IMR-90 (cell line): ENCODE data around the gene AIF1. TPM values are rescaled to one million over a fixed set of nuclear protein-coding genes. Genes with fewer than 3 reads are reported as not detected.
A peak's percentile ranks its signal among the peaks of the same experiment; 100 is the strongest.

Experiments used
- ATAC-seq: fragments of 200-7000 bp; cut with Tn5 transposase; 2 replicates; pipeline ENCODE4 v1.9.1; 2020; ENCODE audit warnings: low read depth, mild to moderate bottlenecking, moderate library complexity
- BruUV-seq: library from RNA; stranded (reverse); fragments of 400-500 nt; replicated peaks from 2 replicates; lab custom pipeline; 2021; lab: Mats Ljungman, UMichigan
- CTCF ChIA-PET: fragments of 300-600 bp; formaldehyde crosslinking; extraction: SDS; loops from one replicate; lab custom pipeline; 2021; ENCODE audit warnings: antibody characterized with exemption; lab: Yijun Ruan, JAX
- POLR2A ChIA-PET: fragments of 300-600 bp; sonication (Branson Sonifier 250); formaldehyde crosslinking; loops from one replicate; lab custom pipeline; 2022; ENCODE audit warnings: antibody characterized with exemption; ENCODE audit not compliant: unreplicated experiment; lab: Charles Lee
- DNase-seq: peaks from one replicate; pipeline ENCODE4 v3.0.0; 2013
- H2AFZ ChIP-seq: replicated peaks from 2 replicates; pipeline ENCODE3; 2013; ENCODE audit warnings: low read length, mild to moderate bottlenecking; ENCODE audit not compliant: poor library complexity
- H2AK5ac ChIP-seq: 2 replicates; pipeline ENCODE4 v1.6.1; 2013; ENCODE audit warnings: low read depth, low read length, inconsistent platforms
- H2AK9ac ChIP-seq: replicated peaks from 2 replicates; pipeline ENCODE3; 2013; ENCODE audit warnings: mild to moderate bottlenecking, low read depth, low read length, moderate library complexity; ENCODE audit not compliant: poor library complexity
- H2BK120ac ChIP-seq: 2 replicates; pipeline ENCODE4 v1.6.1; 2013; ENCODE audit warnings: low read depth, low read length, inconsistent platforms
- H2BK15ac ChIP-seq: 3 replicates; pipeline ENCODE4 v1.6.1; 2013; ENCODE audit warnings: low read depth, low read length, inconsistent platforms
- H2BK20ac ChIP-seq: 2 replicates; pipeline ENCODE4 v1.6.1; 2013; ENCODE audit warnings: low read depth, mild to moderate bottlenecking, inconsistent platforms, low read length, moderate library complexity
- H2BK5ac ChIP-seq: 2 replicates; pipeline ENCODE4 v1.6.1; 2013; ENCODE audit warnings: mild to moderate bottlenecking, low read depth, low read length, inconsistent platforms; ENCODE audit not compliant: poor library complexity, severe bottlenecking
- H3K14ac ChIP-seq: replicated peaks from 2 replicates; pipeline ENCODE4 v1.6.1; 2013; ENCODE audit warnings: low read depth, low read length, inconsistent platforms
- H3K18ac ChIP-seq: 2 replicates; pipeline ENCODE4 v1.6.1; 2013; ENCODE audit warnings: low read depth, low read length, control low read depth
- H3K23ac ChIP-seq: 2 replicates; pipeline ENCODE4 v1.6.1; 2013; ENCODE audit warnings: low read depth, low read length, inconsistent platforms
- H3K27ac ChIP-seq: 2 replicates; pipeline ENCODE4 v1.5.1; 2013; ENCODE audit warnings: mild to moderate bottlenecking, control low read depth, low read length; ENCODE audit not compliant: insufficient read depth
- H3K27me3 ChIP-seq: 2 replicates; pipeline ENCODE4 v1.6.1; 2013; ENCODE audit warnings: low read length; ENCODE audit not compliant: control insufficient read depth, insufficient read depth
- H3K36me3 ChIP-seq: 2 replicates; pipeline ENCODE4 v1.6.1; 2013; ENCODE audit warnings: low read length, mixed read lengths; ENCODE audit not compliant: control insufficient read depth, insufficient read depth
- H3K4ac ChIP-seq: 2 replicates; pipeline ENCODE4 v1.6.1; 2013; ENCODE audit warnings: low read depth, low read length, inconsistent platforms
- H3K4me1 ChIP-seq: 2 replicates; pipeline ENCODE4 v1.6.1; 2013; ENCODE audit warnings: low read length, mixed read lengths; ENCODE audit not compliant: control insufficient read depth, insufficient read depth
- H3K4me2 ChIP-seq: 2 replicates; pipeline ENCODE4 v1.6.1; 2013; ENCODE audit warnings: low read depth, mild to moderate bottlenecking, control low read depth, low read length, moderate library complexity
- H3K4me3 ChIP-seq: 2 replicates; pipeline ENCODE4 v1.5.1; 2013; ENCODE audit warnings: low read depth, mild to moderate bottlenecking, control low read depth, low read length, moderate library complexity; ENCODE audit not compliant: insufficient read depth
- H3K56ac ChIP-seq: 2 replicates; pipeline ENCODE4 v1.6.1; 2013; ENCODE audit warnings: low read length, inconsistent platforms; ENCODE audit not compliant: insufficient read depth; ENCODE audit errors: extremely low read depth
- H3K79me1 ChIP-seq, 2 experiments: 2 replicates each; pipeline ENCODE4 v1.6.1; 2013; ENCODE audit warnings: low read length in 2 of 2, inconsistent platforms in 1 of 2, low read depth in 1 of 2
- H3K9ac ChIP-seq: 2 replicates; pipeline ENCODE4 v1.6.1; 2013; ENCODE audit warnings: low read depth, low read length, control low read depth
- H3K9me1 ChIP-seq: 2 replicates; pipeline ENCODE4 v1.6.1; 2013; ENCODE audit warnings: low read length, inconsistent platforms; ENCODE audit not compliant: insufficient read depth
- H3K9me3 ChIP-seq: 2 replicates; pipeline ENCODE4 v1.6.1; 2013; ENCODE audit warnings: low read length; ENCODE audit not compliant: control insufficient read depth, insufficient read depth
- H4K20me1 ChIP-seq: 2 replicates; pipeline ENCODE4 v1.6.1; 2013; ENCODE audit warnings: low read length, inconsistent platforms; ENCODE audit not compliant: insufficient read depth
- H4K5ac ChIP-seq: 2 replicates; pipeline ENCODE4 v1.6.1; 2013; ENCODE audit warnings: mild to moderate bottlenecking, low read depth, low read length, control low read depth
- H4K8ac ChIP-seq, 2 experiments: 2 replicates each; pipeline ENCODE4 v1.6.1; 2013; ENCODE audit warnings: low read depth in 2 of 2, low read length in 2 of 2, control low read depth in 1 of 2, inconsistent platforms in 1 of 2
- H4K91ac ChIP-seq: 2 replicates; pipeline ENCODE4 v1.6.1; 2013; ENCODE audit warnings: low read depth, low read length, inconsistent platforms; ENCODE audit not compliant: insufficient read depth
- BHLHE40 ChIP-seq: fragments of 150-350 bp; IDR thresholded peaks from 2 replicates; pipeline ENCODE4 v1.6.1; 2016; ENCODE audit warnings: mild to moderate bottlenecking, low read depth, low read length
- CEBPB ChIP-seq: IDR thresholded peaks from 2 replicates; pipeline ENCODE4 v1.6.1; 2012; ENCODE audit warnings: low read depth, low read length, improper control_type of control experiment
- CTCF ChIP-seq: conservative IDR thresholded peaks from 2 replicates; pipeline ENCODE4 v1.5.1; 2012; ENCODE audit warnings: mild to moderate bottlenecking, low read depth, low read length, improper control_type of control experiment
- ELK1 ChIP-seq: fragments of 150-350 bp; IDR thresholded peaks from 2 replicates; pipeline ENCODE4 v1.6.1; 2016; ENCODE audit warnings: low read depth, mild to moderate bottlenecking, low read length, moderate library complexity, borderline replicate concordance
- FOS ChIP-seq: fragments of 150-350 bp; IDR thresholded peaks from 2 replicates; pipeline ENCODE4 v1.6.1; 2016; ENCODE audit warnings: low read depth, low read length
- MAFK ChIP-seq: IDR thresholded peaks from 2 replicates; pipeline ENCODE4 v1.6.1; 2012; ENCODE audit warnings: low read depth, low read length, improper control_type of control experiment
- MAZ ChIP-seq: IDR thresholded peaks from 2 replicates; pipeline ENCODE4 v1.6.1; 2012; ENCODE audit warnings: low read depth, mild to moderate bottlenecking, low read length, improper control_type of control experiment, moderate library complexity, borderline replicate concordance
- MXI1 ChIP-seq: IDR thresholded peaks from 2 replicates; pipeline ENCODE4 v1.6.1; 2012; ENCODE audit warnings: low read depth, mild to moderate bottlenecking, low read length, moderate library complexity, borderline replicate concordance
- NFE2L2 ChIP-seq: fragments of 150-350 bp; IDR thresholded peaks from 2 replicates; pipeline ENCODE4 v1.6.1; 2016; ENCODE audit warnings: low read depth, mild to moderate bottlenecking, low read length
- POLR2A ChIP-seq: IDR thresholded peaks from 2 replicates; pipeline ENCODE4 v1.6.1; 2012; ENCODE audit warnings: mild to moderate bottlenecking, low read depth, low read length
- RAD21 ChIP-seq: IDR thresholded peaks from 2 replicates; pipeline ENCODE4 v1.6.1; 2012; ENCODE audit warnings: low read length, improper control_type of control experiment
- RFX5 ChIP-seq: IDR thresholded peaks from 2 replicates; pipeline ENCODE4 v1.8.0; 2012; ENCODE audit warnings: low read depth, mild to moderate bottlenecking, low read length, moderate library complexity
- SMC3 ChIP-seq: fragments of 150-350 bp; IDR thresholded peaks from 2 replicates; pipeline ENCODE4 v1.6.1; 2016; ENCODE audit warnings: low read depth, mild to moderate bottlenecking, antibody characterized with exemption, low read length, moderate library complexity
- USF2 ChIP-seq: fragments of 150-350 bp; IDR thresholded peaks from 2 replicates; pipeline ENCODE4 v1.6.1; 2017; ENCODE audit warnings: mild to moderate bottlenecking, antibody characterized with exemption, low read length, low read depth
- WGBS, 2 experiments: methylation state at CpG; one replicate each; pipeline versions ENCODE4 v1.1.5 to v1.1.7; 2013; ENCODE audit warnings: missing lambda C conversion rate in 2 of 2; ENCODE audit not compliant: insufficient read length in 1 of 2; ENCODE audit errors: extremely low coverage in 2 of 2; 5-methylcytosine and 5-hydroxymethylcytosine counted together
- dilution Hi-C: fragments of 300-500 bp; cut with HindIII; formaldehyde crosslinking; loops from one replicate; pipeline ENCODE4 v1.14.3; 2018; ENCODE audit warnings: low sequenced_read_pairs; ENCODE audit not compliant: unreplicated experiment
- in situ Hi-C: fragments of 300-500 bp; cut with MboI; formaldehyde crosslinking; loops from 3 replicates; pipeline ENCODE4 v1.14.3; 2019; ENCODE audit warnings: low sequenced_read_pairs, inconsistent platforms, mixed read lengths
- intact Hi-C: fragments of 100-400 bp; cut with micrococcal nuclease; formaldehyde crosslinking; loops from 2 replicates; pipeline ENCODE4 v1.10.0; 2022
- polyA plus RNA-seq, 3 experiments: library from polyadenylated mRNA; depleted of rRNA; stranded (reverse); fragments of >200 nt; gene quantifications; 2 replicates each; pipeline ENCODE4 v1.2.3, GENCODE V29; 2012; ENCODE audit warnings: low replicate concordance in 1 of 3
- total RNA-seq: library from RNA; depleted of rRNA; stranded (reverse); fragments of >200 nt; gene quantifications from 2 replicates; pipeline ENCODE4 v1.2.3, GENCODE V29; 2012

AIF1 gene
- total and polyA plus RNA-seq, 2 of the 4 experiments (the other 2 are of a cell fraction), result not detected

GRCh38 chr6:31621320-31621939 is 6.4 kb downstream of the AIF1 start:
- intact Hi-C loops, result no loop called here
- H3K9ac ChIP-seq, result peak overlapping the region; percentile 100
- H2BK120ac ChIP-seq, result peak overlapping the region; percentile 77
- ATAC-seq (no peak), DNase-seq (no peak)
- in situ Hi-C loops, result no loop called here
- 1% methylated on average over 10 of the region's 15 CpGs; no CpG with 5 or more reads in 1 of the 2 experiments for WGBS, 2 experiments
- H4K5ac ChIP-seq, result peak overlapping the region; percentile 79
- peak overlapping the region; percentile 98 for H3K4me2 ChIP-seq
- H3K9me3 ChIP-seq, result no peaks in the 10 kb centered on the region
- H3K27ac ChIP-seq, result peak overlapping the region; percentile 99
- H3K4me1 ChIP-seq, result no peaks in the 10 kb centered on the region
- BruUV-seq, result TSS peak; percentile 77
- H2AK9ac ChIP-seq, result peak overlapping the region; percentile 100
- H3K18ac ChIP-seq, result peak overlapping the region; percentile 78
- peaks cover 12 to 44% of the 10 kb centered on the region in 2 experiments for H3K79me1 ChIP-seq
- peaks cover 46% of the 10 kb centered on the region for H4K20me1 ChIP-seq
- H2AFZ ChIP-seq, result peak overlapping the region; percentile 92
- H3K4ac ChIP-seq, result peak overlapping the region; percentile 98
- H3K56ac ChIP-seq, result peak overlapping the region; percentile 97
- peaks cover 35% of the 10 kb centered on the region for H3K36me3 ChIP-seq
- peak overlapping the region; percentile 100 for H3K14ac ChIP-seq
- peak overlapping the region; percentile 99 for H3K23ac ChIP-seq
- no peaks in the 10 kb centered on the region for H3K27me3 ChIP-seq
- peak overlapping the region; percentile 98 for H4K91ac ChIP-seq
- ChIA-PET CTCF (interaction anchor here (1.3 kb wide), 1 partner anchor 16 kb away, joined by 4 read pairs; no protein-coding TSS in a partner anchor), POLR2A (interaction anchor here (0.6 kb wide), 1 partner anchor 243 kb away, joined by 3 read pairs; no protein-coding TSS in a partner anchor)
- H4K8ac ChIP-seq, result peak overlapping the region; percentile 99
- peak overlapping the region; percentile 97 for H2AK5ac ChIP-seq
- no peak overlapping the region for H2BK20ac ChIP-seq
- H3K9me1 ChIP-seq, result peaks cover 6% of the 10 kb centered on the region
- H2BK15ac ChIP-seq, result peak overlapping the region; percentile 66; the same call in 2 of the 3 replicates
- H2BK5ac ChIP-seq, result peak overlapping the region; percentile 98
- TF ChIP-seq MAFK (no peak), FOS (no peak), RFX5 (no peak), NFE2L2 (no peak), BHLHE40 (no peak), ELK1 (no peak), USF2 (no peak), MXI1 (no peak), RAD21 (no peak), POLR2A (no peak), SMC3 (no peak), CTCF (no peak), MAZ (no peak), CEBPB (no peak)
- peak overlapping the region; percentile 81 for H3K4me3 ChIP-seq
- dilution Hi-C loops, result no loop called here
